HepG2 (cell line): ENCODE results near the gene IL4I1. TPM values are rescaled to one million over a fixed set of nuclear protein-coding genes. Genes with fewer than 3 reads are reported as not detected.

ENCODE experiments used
- BORCS8-MEF2B ChIP-seq: sonication (generic); formaldehyde crosslinking; IDR thresholded peaks from 2 replicates; pipeline ENCODE4 v1.8.0; 2022; ENCODE audit warnings: mild to moderate bottlenecking, missing genetic modification reagents
- FOXP4 ChIP-seq: sonication (generic); formaldehyde crosslinking; IDR thresholded peaks from 2 replicates; pipeline ENCODE4 v1.4.0; 2020; ENCODE audit warnings: missing genetic modification reagents
- GMEB2 ChIP-seq: IDR thresholded peaks from 2 replicates; pipeline ENCODE4 v1.6.1; 2016; ENCODE audit warnings: missing biosample characterization, missing genetic modification reagents, low read depth
- HIC2 ChIP-seq: sonication (generic); formaldehyde crosslinking; IDR thresholded peaks from 2 replicates; pipeline ENCODE4 v1.9.0; 2022; ENCODE audit warnings: low read depth, missing genetic modification reagents
- IKZF4 ChIP-seq: sonication (generic); formaldehyde crosslinking; IDR thresholded peaks from 2 replicates; pipeline ENCODE4 v1.5.1; 2020; ENCODE audit warnings: borderline replicate concordance, mild to moderate bottlenecking, low read depth, missing genetic modification reagents; ENCODE audit errors: not compliant biosample characterization
- SATB2 ChIP-seq: sonication (generic); formaldehyde crosslinking; IDR thresholded peaks from 2 replicates; pipeline ENCODE4 v1.5.0; 2020; ENCODE audit warnings: missing genetic modification reagents
- SMAD3 ChIP-seq: sonication (generic); formaldehyde crosslinking; IDR thresholded peaks from 2 replicates; pipeline ENCODE4 v1.4.0; 2020; ENCODE audit warnings: missing genetic modification reagents
- SMARCC2 ChIP-seq: fragments of 450-650 bp; IDR thresholded peaks from 2 replicates; pipeline ENCODE4 v1.6.1; 2017; ENCODE audit warnings: antibody characterized with exemption, mild to moderate bottlenecking
- ZGPAT ChIP-seq: IDR thresholded peaks from 2 replicates; pipeline ENCODE4 v1.6.1; 2016; ENCODE audit warnings: mild to moderate bottlenecking
- ZNF431 ChIP-seq: sonication (generic); formaldehyde crosslinking; IDR thresholded peaks from 2 replicates; pipeline ENCODE4 v1.9.0; 2022; ENCODE audit warnings: missing genetic modification reagents, low read depth, mild to moderate bottlenecking, borderline replicate concordance
- ZNF576 ChIP-seq: sonication (generic); formaldehyde crosslinking; IDR thresholded peaks from 2 replicates; pipeline ENCODE4 v1.4.0; 2020; ENCODE audit warnings: mild to moderate bottlenecking, missing genetic modification reagents
- ZNF609 ChIP-seq: sonication (generic); formaldehyde crosslinking; IDR thresholded peaks from 2 replicates; pipeline ENCODE4 v1.4.0; 2020; ENCODE audit warnings: mild to moderate bottlenecking, missing genetic modification reagents, borderline replicate concordance
- ZNF761 ChIP-seq: sonication (generic); formaldehyde crosslinking; conservative IDR thresholded peaks from 2 replicates; pipeline ENCODE4 v1.4.0; 2020; ENCODE audit warnings: mild to moderate bottlenecking, missing genetic modification reagents
- ZZZ3 ChIP-seq: sonication (generic); formaldehyde crosslinking; IDR thresholded peaks from 2 replicates; pipeline ENCODE4 v1.4.0; 2020; ENCODE audit warnings: missing genetic modification reagents, mild to moderate bottlenecking, borderline replicate concordance
- polyA plus RNA-seq, 8 experiments: library from polyadenylated mRNA; depleted of rRNA in 3 of 8; stranded (reverse) in 7 of 8; unstranded in 1 of 8; fragments of >200 nt; fragmentation: Illumina TruSeq in 4 of 8; extraction: Trizol in 4 of 8; gene quantifications; 2 replicates each; pipeline versions ENCODE4 v1.2.1 to v1.2.3, GENCODE V29; 2011 to 2016; ENCODE audit warnings: low read depth in 4 of 8, missing spikeins in 1 of 8, mixed read lengths in 1 of 8; ENCODE audit not compliant: insufficient read depth in 1 of 8
- total RNA-seq, 5 experiments: library from RNA; depleted of rRNA; stranded (reverse); fragments of >200 nt; fragmentation: Illumina TruSeq; extraction: Trizol; gene quantifications; 2 replicates each; pipeline ENCODE4 v1.2.3, GENCODE V29; 2016; ENCODE audit warnings: low read depth in 1 of 5

IL4I1 gene
- total and polyA plus RNA-seq, 2 of the 13 experiments (the other 11 are each of a cell fraction or from before 2014, with no cell fraction given): not detected

GRCh38 chr19:49929611-49930482 is 33.2 kb upstream of the IL4I1 start (continued):
- peak; percentile 82 for TF ChIP-seq ZNF431 (CRISPR knock-in tag)
- TF ChIP-seq GMEB2: no peak
- TF ChIP-seq BORCS8-MEF2B: peak; percentile 85; the same call in 1 of the 2 replicates
- no peak for TF ChIP-seq ZZZ3 (CRISPR knock-in tag)
- no peak for TF ChIP-seq SMARCC2
- peak; percentile 95 for TF ChIP-seq ZGPAT (CRISPR knock-in tag)
- TF ChIP-seq HIC2: peak; percentile 23; the same call in 1 of the 2 replicates
- TF ChIP-seq IKZF4 (CRISPR knock-in tag): peak; percentile 48
- 0 out of 2 replicates have a peak, but pooled peaks have one; percentile 20 for TF ChIP-seq ZNF761 (CRISPR knock-in tag)
- peak; percentile 13; the same call in 1 of the 2 replicates for TF ChIP-seq FOXP4 (CRISPR knock-in tag)
- no peak for TF ChIP-seq SMAD3 (CRISPR knock-in tag)
- no peak for TF ChIP-seq ZNF576 (CRISPR knock-in tag)
- TF ChIP-seq SATB2 (CRISPR knock-in tag): 0 out of 2 replicates have a peak, but pooled peaks have one; percentile 52
- TF ChIP-seq ZNF609 (CRISPR knock-in tag): peak; percentile 60; the same call in 1 of the 2 replicates
